ENCODE results near the gene MSANTD2. TPM values are rescaled to one million over a fixed set of nuclear protein-coding genes. Genes with fewer than 3 reads are reported as not detected.

Gene MSANTD2
- total and polyA plus RNA-seq, 9 of the 15 experiments (the other 6 are each of a cell fraction or from before 2014, with no cell fraction given): 1.3 to 9.9 (median 5.3) TPM

DNA sequence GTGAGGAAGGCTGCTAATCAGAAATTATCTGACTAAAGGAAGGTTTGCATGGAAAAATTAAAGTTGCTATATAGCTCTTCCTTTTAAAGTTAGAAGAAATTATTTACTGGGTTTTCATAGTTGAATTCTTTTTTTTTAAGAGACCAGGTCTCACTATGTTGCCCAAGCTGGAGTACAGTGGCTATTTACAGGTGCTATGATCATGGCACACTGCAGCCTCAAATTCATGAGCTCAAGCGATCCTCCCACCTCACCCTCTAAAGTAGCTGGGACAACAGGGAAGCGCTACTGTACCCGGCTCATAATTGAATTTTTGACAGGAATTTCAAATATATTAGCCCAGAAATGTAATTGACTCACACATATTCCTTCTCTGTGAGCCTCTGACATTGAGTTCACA lies 3.9 kb downstream of the MSANTD2 start (continued):
- TF ChIP-seq, protein P1, sequence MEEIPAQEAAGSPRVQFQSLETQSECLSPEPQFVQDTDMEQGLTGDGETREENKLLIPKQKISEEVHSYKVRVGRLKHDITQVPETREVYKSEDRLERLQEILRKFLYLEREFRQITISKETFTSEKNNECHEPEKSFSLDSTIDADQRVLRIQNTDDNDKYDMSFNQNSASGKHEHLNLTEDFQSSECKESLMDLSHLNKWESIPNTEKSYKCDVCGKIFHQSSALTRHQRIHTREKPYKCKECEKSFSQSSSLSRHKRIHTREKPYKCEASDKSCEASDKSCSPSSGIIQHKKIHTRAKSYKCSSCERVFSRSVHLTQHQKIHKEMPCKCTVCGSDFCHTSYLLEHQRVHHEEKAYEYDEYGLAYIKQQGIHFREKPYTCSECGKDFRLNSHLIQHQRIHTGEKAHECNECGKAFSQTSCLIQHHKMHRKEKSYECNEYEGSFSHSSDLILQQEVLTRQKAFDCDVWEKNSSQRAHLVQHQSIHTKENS (CRISPR knock-in tag; IDR thresholded peaks at IDR 0.05): no peak
- TF ChIP-seq KAT7 (CRISPR knock-in tag; IDR thresholded peaks at IDR 0.05; ENCODE audit: borderline replicate concordance) (no peak), BRD4 (IDR thresholded peaks at IDR 0.05) (no peak), ETV5 (CRISPR knock-in tag; IDR thresholded peaks at IDR 0.05; ENCODE audit: low read depth) (no peak), NFATC3 (IDR thresholded peaks at IDR 0.05) (no peak), ZNF586 (CRISPR knock-in tag; conservative IDR thresholded peaks at IDR 0.05) (no peak), POLR2AphosphoS5 (IDR thresholded peaks at IDR 0.05; ENCODE audit: control insufficient read depth, insufficient read depth, low read depth, low read length) (no peak), ZKSCAN1 (IDR thresholded peaks at IDR 0.05; ENCODE audit: low read depth, low read length) (no peak)
- TF ChIP-seq, protein P2, sequence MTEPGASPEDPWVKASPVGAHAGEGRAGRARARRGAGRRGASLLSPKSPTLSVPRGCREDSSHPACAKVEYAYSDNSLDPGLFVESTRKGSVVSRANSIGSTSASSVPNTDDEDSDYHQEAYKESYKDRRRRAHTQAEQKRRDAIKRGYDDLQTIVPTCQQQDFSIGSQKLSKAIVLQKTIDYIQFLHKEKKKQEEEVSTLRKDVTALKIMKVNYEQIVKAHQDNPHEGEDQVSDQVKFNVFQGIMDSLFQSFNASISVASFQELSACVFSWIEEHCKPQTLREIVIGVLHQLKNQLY (CRISPR knock-in tag; conservative IDR thresholded peaks at IDR 0.05): no peak
